ENCODE measurements around the gene MGLL. TPM values are rescaled to one million over a fixed set of nuclear protein-coding genes. Genes with fewer than 3 reads are reported as not detected.

MGLL gene
- total RNA-seq, 1 donor: 18.1 TPM

- no peaks in the 10 kb centered on the region for H3K36me3 ChIP-seq (ENCODE audit: insufficient read depth, low read length)
- H3K27me3 ChIP-seq (ENCODE audit: insufficient read depth, low read length): no peaks in the 10 kb centered on the region
- no peak overlapping the region for H3K27ac ChIP-seq (ENCODE audit: low read depth, low read length)
- H3K4me2 ChIP-seq (ENCODE audit: insufficient read depth, low read length): no peak overlapping the region
- no peak overlapping the region for H3K4me3 ChIP-seq (ENCODE audit: insufficient read depth, low read length)
- H3K9me3 ChIP-seq (ENCODE audit: low read depth, low read length): no peaks in the 10 kb centered on the region
- H2AFZ ChIP-seq (ENCODE audit: low read length): no peak overlapping the region
- peaks cover 33% of the 10 kb centered on the region for H3K4me1 ChIP-seq (ENCODE audit: insufficient read depth, low read length)
- H3K79me2 ChIP-seq (ENCODE audit: insufficient read depth, low read length): peaks cover 10% of the 10 kb centered on the region
- peaks cover 14% of the 10 kb centered on the region for H4K20me1 ChIP-seq (ENCODE audit: insufficient read depth, low read length)
- DNase-seq (ENCODE audit: insufficient read length, low spot score, missing footprints): no peak
- no peak for TF ChIP-seq CTCF (IDR thresholded peaks at IDR 0.05; ENCODE audit: extremely low read depth, low read depth, low read length)
These were observed 81.1 kb downstream of the MGLL start for GRCh38 chr3:127741246-127741645.

GRCh38 chr3:127740136-127740915 lies 82.0 kb downstream of the MGLL start:
- Histone ChIP-seq H4K20me1 (ENCODE audit: insufficient read depth, low read length) (peaks cover 14% of the 10 kb centered on the region), H3K4me1 (ENCODE audit: insufficient read depth, low read length) (peaks cover 42% of the 10 kb centered on the region), H3K4me2 (ENCODE audit: insufficient read depth, low read length) (no peak overlapping the region), H2AFZ (ENCODE audit: low read length) (no peak overlapping the region), H3K36me3 (ENCODE audit: insufficient read depth, low read length) (no peaks in the 10 kb centered on the region), H3K27ac (ENCODE audit: low read depth, low read length) (no peak overlapping the region), H3K9me3 (ENCODE audit: low read depth, low read length) (no peaks in the 10 kb centered on the region), H3K27me3 (ENCODE audit: insufficient read depth, low read length) (no peaks in the 10 kb centered on the region), H3K4me3 (ENCODE audit: insufficient read depth, low read length) (no peak overlapping the region), H3K79me2 (ENCODE audit: insufficient read depth, low read length) (peaks cover 10% of the 10 kb centered on the region)
- no peak for TF ChIP-seq CTCF (IDR thresholded peaks at IDR 0.05; ENCODE audit: extremely low read depth, low read depth, low read length)
- DNase-seq (ENCODE audit: insufficient read length, low spot score, missing footprints): no peak

- H3K4me2 ChIP-seq (ENCODE audit: insufficient read depth, low read length): peak overlapping the region; percentile 18
These were observed 82.8 kb downstream of the MGLL start for GRCh38 chr3:127739347-127740135.

More at GRCh38 chr3:127739347-127740135, 82.8 kb downstream of the MGLL start:
- no peaks in the 10 kb centered on the region for H3K27me3 ChIP-seq (ENCODE audit: insufficient read depth, low read length)
- H3K4me1 ChIP-seq (ENCODE audit: insufficient read depth, low read length): peaks cover 50% of the 10 kb centered on the region
- DNase-seq (ENCODE audit: insufficient read length, low spot score, missing footprints): no peak
- TF ChIP-seq CTCF (IDR thresholded peaks at IDR 0.05; ENCODE audit: extremely low read depth, low read depth, low read length): no peak
- H3K4me3 ChIP-seq (ENCODE audit: insufficient read depth, low read length): no peak overlapping the region
- no peaks in the 10 kb centered on the region for H3K9me3 ChIP-seq (ENCODE audit: low read depth, low read length)
- peaks cover 10% of the 10 kb centered on the region for H3K79me2 ChIP-seq (ENCODE audit: insufficient read depth, low read length)
- H4K20me1 ChIP-seq (ENCODE audit: insufficient read depth, low read length): peaks cover 14% of the 10 kb centered on the region
- H2AFZ ChIP-seq (ENCODE audit: low read length): no peak overlapping the region
- H3K36me3 ChIP-seq (ENCODE audit: insufficient read depth, low read length): no peaks in the 10 kb centered on the region
- H3K27ac ChIP-seq (ENCODE audit: low read depth, low read length): no peak overlapping the region
